ENCODE measurements around the gene ZNF569.

DNA sequence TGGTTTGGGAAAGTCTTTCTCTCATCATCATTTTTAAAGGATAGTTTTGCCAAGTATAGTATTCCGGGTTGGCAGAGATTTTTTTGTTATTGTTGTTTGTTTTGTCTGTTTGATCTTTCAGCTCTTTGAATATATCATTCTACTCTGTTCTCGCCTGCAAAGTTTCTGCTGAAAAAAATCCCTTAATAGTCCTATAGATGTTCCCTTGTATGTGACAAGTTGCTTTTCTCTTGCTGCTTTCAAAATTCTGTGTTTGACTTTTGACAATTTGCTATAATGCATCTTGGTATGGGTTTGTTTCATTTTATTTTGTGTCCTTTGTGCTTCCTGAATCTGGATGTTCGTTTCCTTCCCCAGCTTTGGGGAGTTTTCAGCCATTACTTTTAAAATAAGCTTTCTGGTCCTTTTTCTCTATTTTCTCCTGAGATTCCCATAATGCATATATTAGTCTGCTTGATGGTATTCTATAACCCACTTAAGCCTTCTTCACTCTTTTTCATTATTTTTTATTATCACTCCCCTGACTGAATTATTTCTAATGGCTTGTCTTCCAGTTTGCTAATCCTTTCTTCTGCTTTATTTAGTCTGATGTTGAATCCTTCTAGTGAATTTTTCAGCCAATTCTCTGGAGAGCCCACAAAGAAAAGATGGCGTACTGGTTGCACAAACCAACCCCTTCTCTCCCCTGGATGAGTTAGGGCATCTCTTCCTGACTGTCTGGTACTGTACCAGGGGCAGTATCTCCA is 14.6 kb downstream of the ZNF569 start:
- TF ChIP-seq, protein P1, sequence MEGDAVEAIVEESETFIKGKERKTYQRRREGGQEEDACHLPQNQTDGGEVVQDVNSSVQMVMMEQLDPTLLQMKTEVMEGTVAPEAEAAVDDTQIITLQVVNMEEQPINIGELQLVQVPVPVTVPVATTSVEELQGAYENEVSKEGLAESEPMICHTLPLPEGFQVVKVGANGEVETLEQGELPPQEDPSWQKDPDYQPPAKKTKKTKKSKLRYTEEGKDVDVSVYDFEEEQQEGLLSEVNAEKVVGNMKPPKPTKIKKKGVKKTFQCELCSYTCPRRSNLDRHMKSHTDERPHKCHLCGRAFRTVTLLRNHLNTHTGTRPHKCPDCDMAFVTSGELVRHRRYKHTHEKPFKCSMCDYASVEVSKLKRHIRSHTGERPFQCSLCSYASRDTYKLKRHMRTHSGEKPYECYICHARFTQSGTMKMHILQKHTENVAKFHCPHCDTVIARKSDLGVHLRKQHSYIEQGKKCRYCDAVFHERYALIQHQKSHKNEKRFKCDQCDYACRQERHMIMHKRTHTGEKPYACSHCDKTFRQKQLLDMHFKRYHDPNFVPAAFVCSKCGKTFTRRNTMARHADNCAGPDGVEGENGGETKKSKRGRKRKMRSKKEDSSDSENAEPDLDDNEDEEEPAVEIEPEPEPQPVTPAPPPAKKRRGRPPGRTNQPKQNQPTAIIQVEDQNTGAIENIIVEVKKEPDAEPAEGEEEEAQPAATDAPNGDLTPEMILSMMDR (IDR thresholded peaks at IDR 0.05) = no peak
- TF ChIP-seq POLR2A (IDR thresholded peaks at IDR 0.05) = no peak

Measured in body of pancreas (tissue), 4 donors.